ENCODE measurements around the gene LCN15.

GRCh38 chr9:136725612-136726011 is 38.7 kb downstream of the LCN15 start:
- TF ChIP-seq CTCF (conservative IDR thresholded peaks at IDR 0.05; ENCODE audit: low read depth in 2 of 2), result no peak
- TF ChIP-seq CREB1 (CRISPR knock-in tag; IDR thresholded peaks at IDR 0.05; ENCODE audit: low read depth), result no peak
- no peak for TF ChIP-seq REST (IDR thresholded peaks at IDR 0.05; ENCODE audit: unreplicated experiment)
